ENCODE data around the gene DUSP15. TPM values are rescaled to one million over a fixed set of nuclear protein-coding genes. Genes with fewer than 3 reads are reported as not detected.
A peak's percentile ranks its signal among the peaks of the same experiment; 100 is the strongest.

The DUSP15 gene
- total and polyA plus RNA-seq, 9 of the 15 experiments (the other 6 are each of a cell fraction or from before 2014, with no cell fraction given), result 0.34 TPM; not detected in 8

GRCh38 chr20:31853481-31853880, 16.8 kb downstream of the DUSP15 start:
- Histone ChIP-seq H3K27me3 (ENCODE audit: control insufficient read depth in 2 of 2, insufficient read depth in 2 of 2, low read length in 2 of 2) (peaks cover 13 to 57% of the 10 kb centered on the region in 2 experiments), H2AFZ (ENCODE audit: low read depth, low read length) (no peak overlapping the region), H3K27ac (ENCODE audit: extremely low read depth, low read depth, low read length) (no peak overlapping the region), H3K9ac (ENCODE audit: insufficient read depth in 1 of 2, low read depth in 2 of 2, low read length in 2 of 2) (no peak overlapping the region), H3K4me2 (ENCODE audit: insufficient read depth, low read length) (no peak overlapping the region), H3K9me1 (ENCODE audit: control insufficient read depth, insufficient read depth, low read length) (no peaks in the 10 kb centered on the region), H3K36me3 (ENCODE audit: control insufficient read depth, insufficient read depth, low read length) (no peaks in the 10 kb centered on the region), H3K9me3 (replicated peaks; ENCODE audit: control insufficient read depth, insufficient read depth, low read depth, low read length) (no peaks in the 10 kb centered on the region), H3K4me1 (replicated peaks in 1 of 2; ENCODE audit: control insufficient read depth in 2 of 2, insufficient read depth in 2 of 2, low read length in 2 of 2) (peaks cover 0 to 13% of the 10 kb centered on the region in 2 experiments; a peak in 3 of 5 replicates), H3K79me2 (ENCODE audit: control insufficient read depth, insufficient read depth, low read length) (no peaks in the 10 kb centered on the region), H4K20me1 (replicated peaks; ENCODE audit: control insufficient read depth, insufficient read depth, low read length) (peaks cover 8% of the 10 kb centered on the region), H3K4me3 (no peak overlapping the region)
- ATAC-seq (no peak), DNase-seq (ENCODE audit: extremely low read depth in 1 of 4, low spot score in 3 of 4) (no peak), FAIRE-seq (no peak)
- TF ChIP-seq ZNF12 (CRISPR knock-in tag; IDR thresholded peaks at IDR 0.05), result no peak
- TF ChIP-seq ZC3H11A (IDR thresholded peaks at IDR 0.05; ENCODE audit: low read depth, low read length), result no peak
- ChIA-PET CTCF (ENCODE audit: low intra/inter-chr PET ratio) (interaction anchor here (0.5 to 4.8 kb wide), 5 partner anchors 17 to 239 kb away, joined by 3 to 49 read pairs (median 4); partner anchors contain the start of genes DUSP15, PDRG1 and TTLL9), POLR2A (interaction anchor here (1.5 kb wide), 1 partner anchor 13 kb away, joined by 4 read pairs; no protein-coding TSS in a partner anchor)
- WGBS (ENCODE audit: insufficient coverage, low coverage, missing lambda C conversion rate), result 3% methylated on average over 7 of the region's 7 CpGs
- BruUV-seq (replicated peaks), result no TSS peak
- in situ Hi-C loops (cut with MboI), result loop anchor here (10.0 kb wide), 1 partner anchor 171 kb away; no protein-coding TSS in a partner anchor
- intact Hi-C loops (cut with micrococcal nuclease), result loop anchor here (5.0 kb wide), 1 partner anchor 799 kb away; no protein-coding TSS in a partner anchor

GRCh38 chr20:31851240-31851955, 18.9 kb downstream of the DUSP15 start:
- in situ Hi-C loops (cut with MboI) (loop anchor here (10.0 kb wide), 1 partner anchor 173 kb away; no protein-coding TSS in a partner anchor), intact Hi-C loops (cut with micrococcal nuclease) (loop anchor here (5.0 kb wide), 1 partner anchor 801 kb away; no protein-coding TSS in a partner anchor)
- Histone ChIP-seq H3K27ac (ENCODE audit: extremely low read depth, low read depth, low read length) (no peak overlapping the region), H3K4me1 (replicated peaks in 1 of 2; ENCODE audit: control insufficient read depth in 2 of 2, insufficient read depth in 2 of 2, low read length in 2 of 2) (peaks cover 0 to 18% of the 10 kb centered on the region in 2 experiments; a peak in 3 of 5 replicates), H3K9me3 (replicated peaks; ENCODE audit: control insufficient read depth, insufficient read depth, low read depth, low read length) (no peaks in the 10 kb centered on the region), H2AFZ (ENCODE audit: low read depth, low read length) (no peak overlapping the region), H3K9ac (ENCODE audit: insufficient read depth in 1 of 2, low read depth in 2 of 2, low read length in 2 of 2) (no peak overlapping the region), H3K4me2 (ENCODE audit: insufficient read depth, low read length) (no peak overlapping the region), H3K27me3 (ENCODE audit: control insufficient read depth in 2 of 2, insufficient read depth in 2 of 2, low read length in 2 of 2) (peaks cover 11 to 49% of the 10 kb centered on the region in 2 experiments), H3K79me2 (ENCODE audit: control insufficient read depth, insufficient read depth, low read length) (no peaks in the 10 kb centered on the region), H3K9me1 (ENCODE audit: control insufficient read depth, insufficient read depth, low read length) (no peaks in the 10 kb centered on the region), H3K4me3 (no peak overlapping the region), H4K20me1 (replicated peaks; ENCODE audit: control insufficient read depth, insufficient read depth, low read length) (peaks cover 15% of the 10 kb centered on the region), H3K36me3 (ENCODE audit: control insufficient read depth, insufficient read depth, low read length) (no peaks in the 10 kb centered on the region)
- DNase-seq (ENCODE audit: extremely low read depth in 1 of 4, low spot score in 3 of 4), result no peak
- POLR2A ChIA-PET, result interaction anchor here (0.5 kb wide), 1 partner anchor 94 kb away, joined by 3 read pairs; no protein-coding TSS in a partner anchor
- no TSS peak for BruUV-seq (replicated peaks)
- no peak for ATAC-seq
- FAIRE-seq, result no peak
- 3% methylated on average over 11 of the region's 11 CpGs for WGBS (ENCODE audit: insufficient coverage, low coverage, missing lambda C conversion rate)
- TF ChIP-seq EGR1 (conservative IDR thresholded peaks at IDR 0.05) (peak; percentile 53), PKNOX1 (IDR thresholded peaks at IDR 0.05) (no peak)
- CTCF ChIA-PET (ENCODE audit: low intra/inter-chr PET ratio), result interaction anchor here (0.6 to 4.8 kb wide), 2 partner anchors 32 to 101 kb away, joined by 3 to 49 read pairs; partner anchors contain the start of gene PDRG1
